Measurements from ENCODE around the gene DNMT3B. TPM values are rescaled to one million over a fixed set of nuclear protein-coding genes. Genes with fewer than 3 reads are reported as not detected.
"Not testable (repeated sequence)": the region's sequence is repeated elsewhere in the genome, so short reads cannot be mapped to it uniquely, and the experiment has no call there.

The DNMT3B gene
- total RNA-seq, 1 donor from 2014 or later, result 3.4 TPM

DNA sequence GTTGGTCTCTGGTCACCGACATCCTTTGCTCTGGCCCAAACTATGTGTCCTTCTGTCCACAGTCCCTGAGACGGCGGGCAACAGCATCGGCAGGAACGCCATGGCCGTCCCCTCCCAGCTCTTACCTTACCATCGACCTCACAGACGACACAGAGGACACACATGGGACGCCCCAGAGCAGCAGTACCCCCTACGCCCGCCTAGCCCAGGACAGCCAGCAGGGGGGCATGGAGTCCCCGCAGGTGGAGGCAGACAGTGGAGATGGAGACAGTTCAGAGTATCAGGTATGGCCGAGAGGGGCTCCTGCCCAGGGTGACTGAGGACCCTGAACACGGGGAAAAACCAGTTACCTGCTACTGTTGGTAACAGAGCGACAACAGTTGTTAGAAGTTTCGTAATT, 25.0 kb downstream of the DNMT3B start:
- H3K4me1 Mint-ChIP-seq (ENCODE audit: low read depth), result peaks cover 4% of the 10 kb centered on the region
- DNase-seq (ENCODE audit: low spot score), result no peak
- intact Hi-C loops (cut with micrococcal nuclease), result no loop called here
- H3K27ac Mint-ChIP-seq, result no peak overlapping the region
- no peaks in the 10 kb centered on the region for H3K36me3 Mint-ChIP-seq (ENCODE audit: low read depth)
- no peaks in the 10 kb centered on the region for H3K9me3 Mint-ChIP-seq
- H3K27me3 Mint-ChIP-seq (ENCODE audit: low read depth), result no peaks in the 10 kb centered on the region
- H3K4me3 Mint-ChIP-seq (ENCODE audit: low read depth), result no peak overlapping the region

DNA sequence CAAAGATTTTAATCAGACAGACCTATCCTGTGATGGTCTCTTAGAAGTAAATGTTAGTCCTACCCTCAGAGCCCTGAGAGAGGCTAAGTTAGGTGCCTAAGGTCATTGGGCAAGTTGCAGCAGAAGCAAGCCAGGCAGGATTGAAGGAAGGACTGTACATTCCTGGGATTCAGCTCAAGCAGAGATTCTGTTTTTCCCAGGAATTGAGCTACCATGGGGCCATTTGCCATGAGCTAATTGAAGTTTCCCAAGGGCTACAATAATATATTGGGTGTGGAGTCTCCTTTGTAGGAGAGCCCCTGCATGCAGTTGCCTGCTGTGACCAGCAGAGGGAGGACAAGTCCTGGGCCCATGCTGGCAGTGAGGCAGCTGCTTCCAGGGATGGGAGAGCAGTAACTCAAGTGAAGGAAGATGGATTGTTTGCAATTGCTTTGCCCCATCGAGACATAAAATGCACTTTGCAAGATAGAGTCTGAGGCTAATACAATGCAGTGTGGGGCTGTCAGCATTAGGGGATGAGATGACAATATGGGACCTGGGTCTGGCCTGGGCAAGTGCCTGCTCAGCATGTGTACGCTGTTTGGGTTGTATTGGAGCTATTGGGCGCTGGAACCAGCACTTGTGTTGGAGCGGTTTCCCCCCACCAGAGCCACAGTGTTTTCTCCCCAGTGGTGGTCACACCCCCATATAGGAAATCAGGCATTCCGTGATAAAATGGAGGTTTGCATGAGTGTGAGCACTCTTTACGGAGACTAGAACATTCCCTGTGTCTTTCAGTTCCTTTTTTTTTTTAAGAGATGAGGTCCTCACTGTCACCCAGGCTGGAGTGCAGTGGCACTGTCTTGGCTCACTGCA, 27.9 kb downstream of the DNMT3B start:
- Mint-ChIP-seq H3K4me1 (ENCODE audit: low read depth) (peaks cover 15% of the 10 kb centered on the region), H3K9me3 (no peaks in the 10 kb centered on the region), H3K27ac (no peak overlapping the region), H3K36me3 (ENCODE audit: low read depth) (no peaks in the 10 kb centered on the region), H3K27me3 (ENCODE audit: low read depth) (no peaks in the 10 kb centered on the region), H3K4me3 (ENCODE audit: low read depth) (no peak overlapping the region)
- intact Hi-C loops (cut with micrococcal nuclease), result loop anchor here (5.0 to 10.0 kb wide), 2 partner anchors 305 to 507 kb away; no protein-coding TSS in a partner anchor
- DNase-seq (ENCODE audit: low spot score), result peak; percentile 54

DNA sequence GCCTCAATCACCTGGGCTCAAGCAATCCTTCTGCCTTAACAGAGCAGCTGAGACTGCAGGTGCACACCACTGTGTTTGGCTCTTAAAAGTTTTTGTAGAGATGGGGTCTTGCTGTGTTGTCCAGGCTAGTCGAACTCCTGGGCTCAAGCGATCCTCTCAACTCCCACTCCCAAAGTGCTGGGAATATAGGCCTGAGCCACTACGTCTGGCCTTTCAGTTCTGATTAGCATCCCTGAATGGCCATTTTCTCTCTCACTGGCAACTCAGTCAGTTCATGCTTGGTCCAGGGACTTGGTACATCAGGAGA, 28.5 kb downstream of the DNMT3B start:
- Mint-ChIP-seq H3K27ac (no peak overlapping the region), H3K9me3 (no peaks in the 10 kb centered on the region), H3K27me3 (ENCODE audit: low read depth) (no peaks in the 10 kb centered on the region), H3K4me1 (ENCODE audit: low read depth) (peaks cover 15% of the 10 kb centered on the region), H3K36me3 (ENCODE audit: low read depth) (no peaks in the 10 kb centered on the region), H3K4me3 (ENCODE audit: low read depth) (no peak overlapping the region)
- intact Hi-C loops (cut with micrococcal nuclease), result loop anchor here (5.0 to 10.0 kb wide), 2 partner anchors 304 to 507 kb away; no protein-coding TSS in a partner anchor
- no peak for DNase-seq (ENCODE audit: low spot score)

DNA sequence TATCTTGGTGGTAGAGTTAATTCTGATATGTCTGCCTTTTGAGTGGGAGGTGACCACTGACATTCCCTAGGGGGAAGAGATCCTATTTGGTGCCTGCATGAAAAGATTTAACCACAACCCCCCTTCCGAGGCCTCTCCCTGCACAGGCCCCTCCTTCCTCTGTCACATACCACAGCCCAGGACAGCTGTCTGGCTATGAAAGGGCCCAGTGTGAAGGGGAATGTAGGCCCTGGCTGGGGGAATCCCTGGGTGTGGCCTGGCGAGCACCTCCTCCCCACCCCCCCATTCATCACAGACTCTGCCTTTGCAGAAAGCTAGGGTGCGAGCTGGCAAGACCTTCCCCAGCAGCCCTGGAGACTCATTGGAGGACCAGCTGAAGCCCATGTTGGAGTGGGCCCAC, 30.1 kb downstream of the DNMT3B start:
- Mint-ChIP-seq H3K4me3 (ENCODE audit: low read depth) (no peak overlapping the region), H3K27ac (no peak overlapping the region), H3K9me3 (no peaks in the 10 kb centered on the region), H3K27me3 (ENCODE audit: low read depth) (no peaks in the 10 kb centered on the region), H3K36me3 (ENCODE audit: low read depth) (no peaks in the 10 kb centered on the region), H3K4me1 (ENCODE audit: low read depth) (peaks cover 15% of the 10 kb centered on the region)
- intact Hi-C loops (cut with micrococcal nuclease), result loop anchor here (5.0 to 10.0 kb wide), 2 partner anchors 302 to 505 kb away; no protein-coding TSS in a partner anchor
- DNase-seq (ENCODE audit: low spot score), result no peak

DNA sequence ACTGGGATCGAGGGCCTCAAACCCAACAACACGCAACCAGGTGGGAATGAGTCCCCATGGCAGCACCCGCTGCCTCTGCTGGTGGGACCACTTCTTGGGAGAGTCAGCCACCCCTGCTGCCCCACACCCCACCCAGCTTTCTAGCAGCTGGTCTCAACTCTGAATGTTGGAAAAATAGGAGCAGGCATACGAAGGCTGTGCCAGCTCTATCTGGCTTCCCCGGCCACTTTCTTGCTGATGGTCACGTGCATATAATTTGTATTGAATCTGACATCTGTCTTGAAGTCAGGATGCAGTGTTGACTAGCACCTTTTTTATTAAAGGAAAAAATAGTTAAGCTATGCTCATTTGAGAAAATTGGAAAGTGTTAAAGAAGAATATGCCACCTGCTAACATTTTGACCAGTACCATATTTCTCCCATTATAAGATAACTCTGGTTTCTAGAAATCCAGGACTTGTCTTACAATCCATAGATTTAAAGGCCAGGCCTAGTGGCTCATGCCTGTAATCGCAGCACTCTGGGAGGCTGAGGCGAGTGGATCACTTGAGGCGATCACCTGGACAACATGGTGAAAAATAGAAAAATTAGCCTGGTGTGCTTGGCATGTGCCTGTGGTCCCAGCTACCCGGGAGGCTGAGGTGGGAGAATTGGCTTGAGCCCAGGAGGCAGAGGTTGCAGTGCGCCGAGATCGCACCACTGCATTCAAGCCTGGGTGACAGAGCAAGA, 30.7 kb downstream of the DNMT3B start:
- Mint-ChIP-seq H3K9me3 (no peaks in the 10 kb centered on the region), H3K27ac (no peak overlapping the region), H3K4me1 (ENCODE audit: low read depth) (peaks cover 15% of the 10 kb centered on the region), H3K4me3 (ENCODE audit: low read depth) (no peak overlapping the region), H3K27me3 (ENCODE audit: low read depth) (no peaks in the 10 kb centered on the region), H3K36me3 (ENCODE audit: low read depth) (no peaks in the 10 kb centered on the region)
- intact Hi-C loops (cut with micrococcal nuclease), result loop anchor here (5.0 to 10.0 kb wide), 2 partner anchors 302 to 504 kb away; no protein-coding TSS in a partner anchor
- no peak for DNase-seq (ENCODE audit: low spot score)

DNA sequence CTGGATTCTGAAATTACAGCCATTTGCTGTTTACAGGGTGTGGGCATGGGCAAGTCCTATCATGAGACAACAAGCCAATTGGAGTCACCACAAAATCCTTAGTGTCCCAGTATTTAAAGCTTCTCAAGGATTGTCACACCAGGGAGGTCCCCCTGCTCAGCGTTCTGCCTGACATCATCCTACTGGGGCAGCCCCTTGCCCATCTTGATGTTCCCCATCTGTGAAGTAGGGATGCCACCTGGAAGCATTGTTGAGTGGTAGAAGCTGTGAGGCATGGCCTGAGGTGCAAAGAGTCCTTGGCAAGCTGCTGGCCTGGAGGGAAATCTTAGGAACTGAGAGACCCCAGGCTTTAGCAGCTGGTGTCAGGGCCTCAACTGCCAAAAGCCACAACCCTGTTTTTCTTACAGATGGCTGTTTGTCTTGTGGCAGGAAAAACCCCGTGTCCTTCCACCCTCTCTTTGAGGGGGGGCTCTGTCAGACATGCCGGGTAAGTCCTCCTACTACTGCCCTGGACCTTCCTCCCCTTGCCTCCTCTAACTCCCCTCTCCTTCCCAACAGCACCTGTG, 34.3 kb downstream of the DNMT3B start:
- Mint-ChIP-seq H3K4me3 (ENCODE audit: low read depth) (no peak overlapping the region), H3K9me3 (no peaks in the 10 kb centered on the region), H3K27me3 (ENCODE audit: low read depth) (no peaks in the 10 kb centered on the region), H3K27ac (no peak overlapping the region), H3K36me3 (ENCODE audit: low read depth) (no peaks in the 10 kb centered on the region), H3K4me1 (ENCODE audit: low read depth) (peaks cover 13% of the 10 kb centered on the region)
- intact Hi-C loops (cut with micrococcal nuclease), result loop anchor here (10.0 kb wide), 1 partner anchor 298 kb away; no protein-coding TSS in a partner anchor
- DNase-seq (ENCODE audit: low spot score), result no peak

DNA sequence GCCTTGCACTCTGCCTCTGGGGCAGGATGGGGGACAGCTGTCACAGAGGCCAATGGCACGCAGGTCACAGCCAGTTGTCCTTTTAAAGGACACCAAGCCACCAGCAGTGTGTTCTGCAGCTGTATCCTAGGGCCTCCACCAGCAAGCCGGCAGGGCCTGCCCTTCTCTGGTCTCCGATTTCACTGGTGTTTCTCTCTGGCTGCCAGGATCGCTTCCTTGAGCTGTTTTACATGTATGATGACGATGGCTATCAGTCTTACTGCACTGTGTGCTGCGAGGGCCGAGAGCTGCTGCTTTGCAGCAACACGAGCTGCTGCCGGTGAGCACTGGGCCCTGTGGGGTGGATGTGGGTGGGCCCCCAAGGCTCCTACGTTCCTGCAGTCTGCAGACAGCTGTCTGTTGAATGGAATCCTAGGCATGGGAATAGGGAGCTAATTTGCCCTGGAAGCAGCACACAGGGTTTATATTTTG, 34.8 kb downstream of the DNMT3B start:
- Mint-ChIP-seq H3K9me3 (no peaks in the 10 kb centered on the region), H3K4me3 (ENCODE audit: low read depth) (no peak overlapping the region), H3K4me1 (ENCODE audit: low read depth) (peaks cover 12% of the 10 kb centered on the region), H3K36me3 (ENCODE audit: low read depth) (no peaks in the 10 kb centered on the region), H3K27me3 (ENCODE audit: low read depth) (no peaks in the 10 kb centered on the region), H3K27ac (no peak overlapping the region)
- DNase-seq (ENCODE audit: low spot score), result no peak
- intact Hi-C loops (cut with micrococcal nuclease), result loop anchor here (10.0 kb wide), 1 partner anchor 298 kb away; no protein-coding TSS in a partner anchor

DNA sequence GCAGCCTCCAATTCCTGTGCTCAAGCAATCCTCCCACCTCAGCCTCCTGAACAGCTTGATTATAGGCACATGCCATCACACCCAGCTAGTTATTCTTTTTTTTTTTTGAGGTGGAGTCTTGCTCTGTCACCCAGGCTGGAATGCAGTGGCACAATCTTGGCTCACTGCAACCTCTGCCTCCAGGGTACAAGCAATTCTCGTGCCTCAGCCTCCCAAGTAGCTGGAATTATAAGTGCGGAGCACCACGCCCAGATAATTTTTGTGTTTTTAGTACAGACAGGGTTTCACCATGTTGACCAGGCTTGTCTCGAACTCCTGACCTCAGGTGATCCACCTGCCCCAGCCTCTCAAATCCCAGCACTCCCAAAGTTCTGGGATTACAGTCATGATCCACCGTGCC, 35.4 kb downstream of the DNMT3B start:
- not testable (repeated sequence) for H3K4me3 Mint-ChIP-seq (ENCODE audit: low read depth); H3K27ac Mint-ChIP-seq; H3K36me3 Mint-ChIP-seq (ENCODE audit: low read depth); H3K9me3 Mint-ChIP-seq; H3K4me1 Mint-ChIP-seq (ENCODE audit: low read depth); H3K27me3 Mint-ChIP-seq (ENCODE audit: low read depth); DNase-seq (ENCODE audit: low spot score)
- intact Hi-C loops (cut with micrococcal nuclease), result loop anchor here (10.0 kb wide), 1 partner anchor 297 kb away; no protein-coding TSS in a partner anchor

DNA sequence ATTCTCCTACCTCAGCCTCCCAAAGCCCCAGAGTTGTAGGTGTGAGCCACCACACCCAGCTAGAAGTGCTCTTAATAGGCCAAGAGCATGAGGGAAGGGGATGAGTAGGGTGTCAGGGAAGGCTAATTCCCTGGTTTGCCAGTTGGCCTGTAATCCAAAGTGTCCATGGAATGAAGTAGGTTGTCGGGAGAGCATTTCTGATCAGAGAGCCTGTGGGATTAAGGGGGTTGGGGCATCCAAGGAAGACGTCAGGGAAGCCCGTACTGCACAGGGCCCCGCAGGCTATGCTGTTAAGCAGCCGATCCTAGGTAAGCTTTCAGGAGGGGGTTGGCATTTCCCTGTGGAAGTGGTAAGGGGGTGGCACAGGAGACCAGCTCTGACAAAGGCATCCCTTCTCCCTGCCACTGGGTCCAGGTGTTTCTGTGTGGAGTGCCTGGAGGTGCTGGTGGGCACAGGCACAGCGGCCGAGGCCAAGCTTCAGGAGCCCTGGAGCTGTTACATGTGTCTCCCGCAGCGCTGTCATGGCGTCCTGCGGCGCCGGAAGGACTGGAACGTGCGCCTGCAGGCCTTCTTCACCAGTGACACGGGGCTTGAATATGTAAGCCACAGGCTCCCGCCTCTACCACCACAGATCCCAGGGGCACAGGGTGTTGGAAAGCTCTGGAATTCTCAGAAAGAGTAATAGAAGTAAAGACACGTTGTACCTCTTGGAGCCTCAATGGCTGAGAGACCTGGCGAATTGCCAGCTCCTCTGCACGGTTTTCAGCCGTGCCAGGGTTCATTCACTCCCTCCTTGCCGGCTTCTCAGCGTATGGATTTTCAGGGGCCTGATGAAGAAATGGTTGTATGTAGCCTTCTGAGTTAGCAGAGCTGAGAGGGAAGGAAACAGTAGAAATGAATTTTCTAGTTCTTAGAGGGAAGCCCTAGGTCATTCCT, 36.1 kb downstream of the DNMT3B start:
- DNase-seq (ENCODE audit: low spot score), result no peak
- Mint-ChIP-seq H3K9me3 (no peaks in the 10 kb centered on the region), H3K27me3 (ENCODE audit: low read depth) (no peaks in the 10 kb centered on the region), H3K36me3 (ENCODE audit: low read depth) (no peaks in the 10 kb centered on the region), H3K27ac (no peak overlapping the region), H3K4me3 (ENCODE audit: low read depth) (no peak overlapping the region), H3K4me1 (ENCODE audit: low read depth) (peaks cover 4% of the 10 kb centered on the region)
- intact Hi-C loops (cut with micrococcal nuclease), result loop anchor here (10.0 kb wide), 1 partner anchor 296 kb away; no protein-coding TSS in a partner anchor

DNA sequence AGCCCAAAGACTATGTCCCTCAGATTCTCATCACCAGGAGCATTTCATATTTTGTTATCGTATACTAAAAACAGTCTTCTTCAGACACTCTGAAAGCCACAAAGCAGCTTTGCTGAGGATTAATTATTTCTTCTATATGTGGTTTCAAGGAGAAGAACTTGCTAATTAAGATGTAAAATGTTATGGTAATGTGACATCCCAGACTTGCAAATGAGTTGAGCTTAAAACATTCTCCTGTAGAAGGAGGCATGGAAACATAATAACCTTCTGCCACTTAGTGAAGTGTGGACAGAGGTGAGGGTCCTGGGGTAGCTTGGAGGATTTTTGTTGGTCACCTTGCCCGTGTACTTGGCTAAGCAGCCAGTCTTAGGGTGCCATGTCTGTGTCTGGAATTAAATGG, 40.9 kb downstream of the DNMT3B start:
- Mint-ChIP-seq H3K36me3 (ENCODE audit: low read depth) (no peaks in the 10 kb centered on the region), H3K9me3 (no peaks in the 10 kb centered on the region), H3K27me3 (ENCODE audit: low read depth) (no peaks in the 10 kb centered on the region), H3K27ac (no peak overlapping the region), H3K4me3 (ENCODE audit: low read depth) (no peak overlapping the region), H3K4me1 (ENCODE audit: low read depth) (no peaks in the 10 kb centered on the region)
- intact Hi-C loops (cut with micrococcal nuclease), result no loop called here
- no peak for DNase-seq (ENCODE audit: low spot score)

DNA sequence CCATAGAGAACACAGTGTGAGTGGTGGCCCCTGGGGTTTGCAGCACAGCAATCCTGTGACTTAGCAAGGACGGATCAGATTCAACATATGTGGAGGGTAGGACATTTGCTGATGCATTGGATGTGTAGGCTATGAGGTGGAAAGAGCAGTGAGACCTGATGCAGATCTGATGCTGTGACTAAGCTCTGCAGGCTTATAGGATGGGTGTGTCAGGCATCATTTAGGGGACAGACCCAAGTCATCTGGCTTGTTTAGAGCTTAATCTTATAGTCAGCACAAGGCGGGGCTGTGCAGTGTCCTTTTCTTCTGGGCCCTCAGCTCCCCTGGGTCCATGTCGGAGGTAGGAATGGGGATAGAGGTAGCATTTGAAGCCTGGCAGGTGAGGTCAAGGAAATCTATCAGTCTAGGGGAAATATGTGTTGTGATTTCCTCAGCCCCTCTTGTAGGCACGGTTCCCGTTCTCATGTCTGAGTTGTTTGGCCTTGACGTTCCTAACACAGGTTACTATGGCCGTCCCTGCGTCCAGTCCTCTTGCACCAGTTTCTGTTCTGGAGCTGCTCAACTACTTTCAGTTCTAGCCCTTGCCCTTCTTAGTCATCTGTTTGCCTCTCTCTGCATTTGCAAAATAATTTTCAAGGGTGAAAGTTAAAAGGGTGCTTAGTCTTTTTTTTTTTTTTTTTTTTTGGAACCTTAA, 42.0 kb downstream of the DNMT3B start:
- Mint-ChIP-seq H3K36me3 (ENCODE audit: low read depth) (no peaks in the 10 kb centered on the region), H3K27me3 (ENCODE audit: low read depth) (no peaks in the 10 kb centered on the region), H3K27ac (no peak overlapping the region), H3K4me3 (ENCODE audit: low read depth) (no peak overlapping the region), H3K4me1 (ENCODE audit: low read depth) (no peaks in the 10 kb centered on the region), H3K9me3 (no peaks in the 10 kb centered on the region)
- intact Hi-C loops (cut with micrococcal nuclease), result no loop called here
- DNase-seq (ENCODE audit: low spot score), result no peak
